Ishikawa (cell line): ENCODE data around the gene MAGI1.
A peak's percentile ranks its signal among the peaks of the same experiment; 100 is the strongest.

Experiments used
- CEBPB ChIP-seq: IDR thresholded peaks from 2 replicates; pipeline ENCODE4 v1.6.1; 2012
- CREB1 ChIP-seq: IDR thresholded peaks from 2 replicates; pipeline ENCODE4 v1.6.1; 2012; ENCODE audit warnings: low read depth
- EGR1 ChIP-seq: IDR thresholded peaks from 2 replicates; pipeline ENCODE4 v1.6.1; 2012
- EP300 ChIP-seq: IDR thresholded peaks from 2 replicates; pipeline ENCODE4 v1.6.1; 2012; ENCODE audit warnings: borderline replicate concordance
- FOXM1 ChIP-seq: IDR thresholded peaks from 2 replicates; pipeline ENCODE4 v1.6.1; 2012; ENCODE audit warnings: low read depth, borderline replicate concordance
- NFIC ChIP-seq: IDR thresholded peaks from 2 replicates; pipeline ENCODE4 v1.6.1; 2012
- RAD21 ChIP-seq: IDR thresholded peaks from 2 replicates; pipeline ENCODE4 v1.6.1; 2012; ENCODE audit warnings: low read depth
- REST ChIP-seq: IDR thresholded peaks from 2 replicates; pipeline ENCODE4 v1.6.1; 2012; ENCODE audit warnings: low read depth, mild to moderate bottlenecking
- TAF1 ChIP-seq: IDR thresholded peaks from 2 replicates; pipeline ENCODE4 v1.6.1; 2012; ENCODE audit warnings: low read depth, mild to moderate bottlenecking
- TCF12 ChIP-seq: IDR thresholded peaks from 2 replicates; pipeline ENCODE4 v1.6.1; 2012; ENCODE audit warnings: low read depth
- TEAD4 ChIP-seq: IDR thresholded peaks from 2 replicates; pipeline ENCODE4 v1.6.1; 2012
- YY1 ChIP-seq: IDR thresholded peaks from 2 replicates; pipeline ENCODE4 v1.6.1; 2012; ENCODE audit warnings: low read depth
- ZBTB7A ChIP-seq: IDR thresholded peaks from 2 replicates; pipeline ENCODE4 v1.6.1; 2012; ENCODE audit warnings: low read depth
- TF ChIP-seq, protein P1 (sequence below): IDR thresholded peaks from 2 replicates; pipeline ENCODE4 v1.6.1; 2012
- TF ChIP-seq, protein P2 (sequence below): IDR thresholded peaks from 2 replicates; pipeline ENCODE4 v1.6.1; 2012

MAGI1 gene

DNA sequence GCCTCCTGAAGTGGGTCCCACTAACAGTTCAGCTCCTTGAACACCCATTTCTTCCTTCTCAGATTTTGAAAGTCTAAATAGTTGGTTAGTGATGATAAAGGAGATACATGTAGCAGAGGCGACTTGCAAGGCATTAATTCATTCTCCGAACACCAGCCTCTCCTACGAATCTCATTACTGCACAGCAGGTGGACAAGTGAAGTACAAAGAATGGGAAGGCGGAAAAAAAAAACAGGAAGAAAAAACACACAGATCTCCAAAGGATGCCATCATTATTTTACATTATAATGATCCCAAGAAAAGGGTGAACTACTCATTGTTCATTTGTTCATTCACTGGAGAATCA lies 276.5 kb downstream of the MAGI1 start:
- TF ChIP-seq EP300, result no peak

DNA sequence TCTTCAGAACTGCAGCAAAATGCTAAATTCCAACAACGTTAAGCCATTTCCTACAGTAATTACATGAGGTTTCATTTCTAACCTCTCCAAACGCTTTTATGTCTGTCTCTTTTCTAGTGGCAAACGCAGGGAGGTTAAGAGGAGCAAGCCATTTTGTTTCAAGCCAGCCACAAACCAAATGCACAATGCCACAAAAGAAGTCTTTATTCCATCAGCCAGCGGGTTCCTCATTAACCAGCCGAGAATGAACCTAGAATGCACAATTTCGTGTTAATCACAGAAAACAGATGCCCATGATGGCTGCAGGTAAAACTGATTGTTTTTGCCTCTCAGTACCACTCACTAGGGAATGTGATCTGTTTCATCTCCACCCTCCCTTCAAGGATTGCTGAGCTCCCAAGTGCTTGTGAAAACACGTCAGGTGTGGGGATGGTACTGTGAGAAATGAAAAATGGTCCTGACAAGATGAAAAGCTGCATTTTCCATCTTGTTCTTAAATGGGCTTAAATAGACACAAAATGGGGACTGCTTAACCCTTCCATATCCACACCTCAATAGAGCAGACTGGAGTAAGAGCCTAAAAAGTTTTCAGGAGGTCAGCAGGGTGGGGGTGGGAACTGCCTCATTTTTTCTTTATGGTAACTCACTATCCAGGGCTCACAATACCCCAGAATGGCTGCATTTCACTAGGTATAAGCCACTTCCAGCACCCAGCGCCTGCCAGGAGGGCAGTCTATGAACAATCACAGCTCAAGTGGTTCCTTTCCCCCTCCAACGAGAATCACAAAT lies 277.1 kb downstream of the MAGI1 start:
- TF ChIP-seq CEBPB (no peak), EGR1 (no peak), TEAD4 (no peak), RAD21 (no peak), YY1 (no peak)

DNA sequence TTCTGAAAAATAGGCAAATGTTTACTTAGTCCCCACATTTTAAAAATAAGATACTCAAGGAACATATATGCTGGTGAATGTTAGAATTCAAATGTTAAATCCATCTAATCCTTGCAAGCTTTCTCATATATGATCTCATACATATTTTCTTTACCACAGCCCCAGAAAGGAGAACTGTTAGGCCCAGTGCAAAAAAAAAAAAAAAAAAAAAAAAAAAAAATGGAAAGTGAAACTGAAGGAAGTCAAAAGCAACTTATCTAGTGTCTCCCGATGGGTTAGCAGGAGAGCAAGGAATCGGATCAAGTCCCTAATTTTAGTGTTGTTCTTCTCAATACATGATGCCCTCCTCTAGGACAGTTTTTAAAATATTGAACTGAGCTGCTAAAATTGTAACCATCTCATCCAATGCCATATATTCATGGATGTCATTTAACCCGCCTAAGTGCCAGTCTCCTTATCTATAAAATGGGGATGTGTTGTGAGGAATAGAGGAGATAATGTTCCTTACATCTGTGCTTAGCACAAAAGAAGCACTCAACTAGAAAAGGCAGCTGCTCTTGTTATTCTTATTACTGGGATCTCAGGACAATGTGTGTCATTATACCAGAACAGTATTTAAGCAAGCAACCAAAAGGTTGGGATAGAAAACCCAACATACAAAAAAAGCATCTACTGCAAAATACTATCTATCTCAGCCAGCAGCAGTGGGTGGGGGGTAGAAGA lies 279.7 kb downstream of the MAGI1 start:
- TF ChIP-seq RAD21 (no peak), EGR1 (no peak), TCF12 (no peak), TEAD4 (no peak), TAF1 (no peak), NFIC (no peak), EP300 (no peak), YY1 (no peak), ZBTB7A (no peak), FOXM1 (no peak), REST (no peak)
- TF ChIP-seq, protein P1, sequence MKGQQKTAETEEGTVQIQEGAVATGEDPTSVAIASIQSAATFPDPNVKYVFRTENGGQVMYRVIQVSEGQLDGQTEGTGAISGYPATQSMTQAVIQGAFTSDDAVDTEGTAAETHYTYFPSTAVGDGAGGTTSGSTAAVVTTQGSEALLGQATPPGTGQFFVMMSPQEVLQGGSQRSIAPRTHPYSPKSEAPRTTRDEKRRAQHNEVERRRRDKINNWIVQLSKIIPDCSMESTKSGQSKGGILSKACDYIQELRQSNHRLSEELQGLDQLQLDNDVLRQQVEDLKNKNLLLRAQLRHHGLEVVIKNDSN, result no peak
- TF ChIP-seq, protein P2, sequence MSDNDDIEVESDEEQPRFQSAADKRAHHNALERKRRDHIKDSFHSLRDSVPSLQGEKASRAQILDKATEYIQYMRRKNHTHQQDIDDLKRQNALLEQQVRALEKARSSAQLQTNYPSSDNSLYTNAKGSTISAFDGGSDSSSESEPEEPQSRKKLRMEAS, result no peak

GRCh38 chr3:65758438-65758837 lies 280.3 kb downstream of the MAGI1 start:
- TF ChIP-seq TCF12 (no peak), ZBTB7A (no peak), TEAD4 (no peak), CEBPB (no peak), FOXM1 (no peak), YY1 (no peak), REST (no peak), EGR1 (no peak), CREB1 (no peak), TAF1 (no peak), RAD21 (no peak), EP300 (no peak), NFIC (no peak)
- TF ChIP-seq, protein P1, result no peak
- TF ChIP-seq, protein P2, result no peak

GRCh38 chr3:65752636-65753035 lies 286.1 kb downstream of the MAGI1 start:
- TF ChIP-seq ZBTB7A (no peak), FOXM1 (no peak), RAD21 (no peak), EP300 (no peak), NFIC (no peak)
- TF ChIP-seq, protein P2, result no peak

GRCh38 chr3:65751123-65751700 lies 287.5 kb downstream of the MAGI1 start:
- TF ChIP-seq RAD21 (peak; percentile 28), FOXM1 (no peak)
- TF ChIP-seq, protein P2, result no peak
